Loucy (cell line): ENCODE results near the gene GJC1.

ENCODE experiments used
- H2AFZ ChIP-seq: fragments of 200-600 bp; sonication (generic); 2 replicates; pipeline ENCODE4 v1.6.0; 2016; ENCODE audit warnings: antibody characterized with exemption, mild to moderate bottlenecking, low read length, moderate library complexity
- H3F3A ChIP-seq: fragments of 200-600 bp; 2 replicates; pipeline ENCODE4 v1.6.0; 2016; ENCODE audit warnings: antibody characterized with exemption, low read depth, mild to moderate bottlenecking
- H3K27me3 ChIP-seq: fragments of 200-600 bp; sonication (generic); 2 replicates; pipeline ENCODE4 v1.6.1; 2014; ENCODE audit warnings: low read length, mild to moderate bottlenecking; ENCODE audit not compliant: insufficient read depth, poor library complexity, severe bottlenecking
- H3K36me3 ChIP-seq: fragments of 200-600 bp; sonication (generic); 2 replicates; pipeline ENCODE4 v1.6.1; 2016; ENCODE audit warnings: low read length; ENCODE audit not compliant: insufficient read depth
- H3K4me1 ChIP-seq: fragments of 200-600 bp; sonication (generic); 2 replicates; pipeline ENCODE4 v1.5.1; 2014; ENCODE audit warnings: low read length, mild to moderate bottlenecking; ENCODE audit not compliant: insufficient read depth, poor library complexity, severe bottlenecking
- H3K4me2 ChIP-seq: fragments of 200-600 bp; sonication (generic); 2 replicates; pipeline ENCODE4 v1.6.0; 2014; ENCODE audit warnings: antibody characterized with exemption, low read length, low read depth, mild to moderate bottlenecking; ENCODE audit not compliant: poor library complexity, severe bottlenecking
- H3K4me3 ChIP-seq: fragments of 200-600 bp; sonication (generic); 2 replicates; pipeline ENCODE4 v1.5.1; 2014; ENCODE audit warnings: low read length, mild to moderate bottlenecking, mixed read lengths; ENCODE audit not compliant: poor library complexity, severe bottlenecking
- H3K79me2 ChIP-seq: fragments of 200-600 bp; sonication (generic); 2 replicates; pipeline ENCODE4 v1.6.1; 2014; ENCODE audit warnings: low read length; ENCODE audit not compliant: insufficient read depth
- H3K9ac ChIP-seq: fragments of 200-600 bp; sonication (generic); 2 replicates; pipeline ENCODE4 v1.6.0; 2014; ENCODE audit warnings: mild to moderate bottlenecking, low read depth, low read length, moderate library complexity; ENCODE audit not compliant: poor library complexity, severe bottlenecking
- H3K9me2 ChIP-seq: fragments of 200-600 bp; sonication (generic); replicated peaks from 2 replicates; pipeline ENCODE4 v1.6.1; 2016; ENCODE audit warnings: low read depth, low read length, mixed read lengths
- H3K9me3 ChIP-seq: fragments of 200-600 bp; sonication (generic); 2 replicates; pipeline ENCODE4 v1.6.1; 2014; ENCODE audit warnings: mild to moderate bottlenecking, antibody characterized with exemption, low read length, low read depth; ENCODE audit not compliant: insufficient read depth
- H4K20me1 ChIP-seq: fragments of 200-600 bp; sonication (generic); 2 replicates; pipeline ENCODE4 v1.6.0; 2014; ENCODE audit warnings: antibody characterized with exemption, low read length, mild to moderate bottlenecking; ENCODE audit not compliant: insufficient read depth, poor library complexity, severe bottlenecking
- CTCF ChIP-seq: fragments of 200-600 bp; sonication (generic); conservative IDR thresholded peaks from 2 replicates; pipeline ENCODE4 v1.5.1; 2014; ENCODE audit warnings: mild to moderate bottlenecking, antibody characterized with exemption, low read length
- EZH2phosphoT487 ChIP-seq: fragments of 200-600 bp; IDR thresholded peaks from 2 replicates; pipeline ENCODE4 v1.6.1; 2018; ENCODE audit warnings: antibody characterized with exemption, mild to moderate bottlenecking, moderate library complexity, borderline replicate concordance

GJC1 gene

GRCh38 chr17:44864831-44865230 is 34.7 kb upstream of the GJC1 start:
- Histone ChIP-seq H3K9me3 (no peaks in the 10 kb centered on the region), H3K4me3 (no peak overlapping the region), H3K9me2 (no peaks in the 10 kb centered on the region), H3K9ac (no peak overlapping the region), H3K4me1 (no peaks in the 10 kb centered on the region), H3K27me3 (no peaks in the 10 kb centered on the region), H2AFZ (no peak overlapping the region), H3F3A (no peaks in the 10 kb centered on the region; the same call in 1 of the 2 replicates), H3K4me2 (no peak overlapping the region), H3K36me3 (peaks cover 81% of the 10 kb centered on the region; the same call in 1 of the 2 replicates), H3K79me2 (no peaks in the 10 kb centered on the region), H4K20me1 (no peaks in the 10 kb centered on the region)
- TF ChIP-seq EZH2phosphoT487 (no peak), CTCF (no peak)

GRCh38 chr17:44863061-44863918 is 33.2 kb upstream of the GJC1 start:
- H3K79me2 ChIP-seq = no peaks in the 10 kb centered on the region
- no peak overlapping the region for H2AFZ ChIP-seq
- no peaks in the 10 kb centered on the region for H3K27me3 ChIP-seq
- H3K4me1 ChIP-seq = no peaks in the 10 kb centered on the region
- H4K20me1 ChIP-seq = no peaks in the 10 kb centered on the region
- H3K9me3 ChIP-seq = no peaks in the 10 kb centered on the region
- H3F3A ChIP-seq = no peaks in the 10 kb centered on the region; the same call in 1 of the 2 replicates
- no peaks in the 10 kb centered on the region for H3K9me2 ChIP-seq
- no peak for TF ChIP-seq EZH2phosphoT487
- no peak for TF ChIP-seq CTCF
- no peak overlapping the region for H3K4me2 ChIP-seq
- no peak overlapping the region for H3K4me3 ChIP-seq
- H3K36me3 ChIP-seq = peaks cover 81% of the 10 kb centered on the region; the same call in 1 of the 2 replicates
- no peak overlapping the region for H3K9ac ChIP-seq

GRCh38 chr17:44862278-44862914 is 32.3 kb upstream of the GJC1 start:
- Histone ChIP-seq H3K79me2 (no peaks in the 10 kb centered on the region), H3K36me3 (peaks cover 79% of the 10 kb centered on the region; the same call in 1 of the 2 replicates), H3K9me3 (no peaks in the 10 kb centered on the region), H3K9ac (no peak overlapping the region), H2AFZ (no peak overlapping the region), H3F3A (no peaks in the 10 kb centered on the region; the same call in 1 of the 2 replicates), H3K4me3 (no peak overlapping the region), H4K20me1 (no peaks in the 10 kb centered on the region), H3K27me3 (no peaks in the 10 kb centered on the region), H3K9me2 (no peaks in the 10 kb centered on the region), H3K4me2 (no peak overlapping the region), H3K4me1 (no peaks in the 10 kb centered on the region)
- TF ChIP-seq EZH2phosphoT487 (no peak), CTCF (no peak)
